ENCODE results near the gene SYCE3.

The SYCE3 gene

DNA sequence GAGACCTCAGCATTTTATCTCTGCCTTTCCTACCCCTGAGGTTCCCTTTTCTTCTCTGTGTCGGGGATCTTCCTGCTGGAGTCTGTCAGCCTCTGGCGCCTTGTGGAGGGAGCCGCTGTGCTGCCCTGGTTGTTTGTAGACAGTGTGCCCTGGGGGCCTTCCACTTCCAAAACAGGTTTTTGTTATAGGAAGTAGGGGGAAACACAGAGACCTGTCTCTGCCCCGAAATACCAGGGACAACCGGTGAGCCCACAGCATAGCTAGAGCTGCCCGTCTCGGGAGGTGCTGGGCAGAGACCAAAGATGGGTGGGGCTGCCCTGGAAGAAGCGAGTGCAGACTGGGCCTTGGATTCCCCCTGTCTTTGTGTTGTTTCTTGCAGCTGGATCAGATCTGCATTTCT, 46.7 kb downstream of the SYCE3 start:
- DNase-seq, result no peak

- DNase-seq, result no peak
Observed at GRCh38 chr22:50513175-50513574, 49.5 kb downstream of the SYCE3 start.

GRCh38 chr22:50508897-50509296, 53.8 kb downstream of the SYCE3 start:
- DNase-seq, result no peak

DNA sequence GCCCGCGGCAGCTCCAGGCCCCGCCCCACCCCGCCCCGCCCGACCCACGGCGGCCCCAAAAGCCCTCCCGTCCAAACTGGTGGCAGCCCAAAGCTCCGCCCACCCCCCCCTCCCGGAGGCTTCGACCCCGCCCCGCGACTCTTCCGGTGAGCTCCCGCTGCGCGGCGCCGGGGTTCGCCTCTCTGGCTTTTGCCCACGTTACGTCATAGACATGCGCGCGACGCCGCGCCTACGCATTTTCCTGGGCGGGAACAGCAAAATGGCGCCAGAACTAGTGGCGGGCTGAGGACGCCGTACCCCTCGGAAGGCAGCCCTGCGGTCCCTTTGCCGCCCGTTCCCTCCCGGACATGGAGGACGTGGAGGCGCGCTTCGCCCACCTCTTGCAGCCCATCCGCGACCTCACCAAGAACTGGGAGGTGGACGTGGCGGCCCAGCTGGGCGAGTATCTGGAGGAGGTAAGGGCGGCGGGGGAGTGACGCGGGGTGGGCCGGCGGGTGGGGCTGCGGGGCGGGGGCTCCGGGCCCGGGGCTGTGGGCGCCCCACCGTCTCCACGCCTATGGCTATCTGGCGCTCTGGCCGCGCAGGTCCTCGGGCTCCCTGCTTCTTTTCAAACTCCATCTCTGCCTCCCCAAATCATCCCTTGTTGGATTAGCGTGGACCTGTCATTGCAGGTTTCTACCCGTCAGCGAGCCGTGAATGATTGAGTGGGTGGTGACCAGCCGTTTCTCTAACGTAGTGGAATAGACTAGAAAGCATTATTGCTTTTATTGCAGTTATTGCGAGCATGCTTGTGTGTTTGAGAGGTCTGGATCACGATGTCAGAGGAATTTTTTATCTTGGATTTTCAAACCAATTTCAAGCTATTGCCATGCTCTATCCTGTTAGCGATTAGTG, 54.5 kb downstream of the SYCE3 start, which contains the start of gene NCAPH2:
NCAPH2 (plus strand) TSS at position 234 of the 894 bp plus-strand sequence; CDS start at position 348, 114 bp downstream.
- DNase-seq, result peak; percentile 97

DNA sequence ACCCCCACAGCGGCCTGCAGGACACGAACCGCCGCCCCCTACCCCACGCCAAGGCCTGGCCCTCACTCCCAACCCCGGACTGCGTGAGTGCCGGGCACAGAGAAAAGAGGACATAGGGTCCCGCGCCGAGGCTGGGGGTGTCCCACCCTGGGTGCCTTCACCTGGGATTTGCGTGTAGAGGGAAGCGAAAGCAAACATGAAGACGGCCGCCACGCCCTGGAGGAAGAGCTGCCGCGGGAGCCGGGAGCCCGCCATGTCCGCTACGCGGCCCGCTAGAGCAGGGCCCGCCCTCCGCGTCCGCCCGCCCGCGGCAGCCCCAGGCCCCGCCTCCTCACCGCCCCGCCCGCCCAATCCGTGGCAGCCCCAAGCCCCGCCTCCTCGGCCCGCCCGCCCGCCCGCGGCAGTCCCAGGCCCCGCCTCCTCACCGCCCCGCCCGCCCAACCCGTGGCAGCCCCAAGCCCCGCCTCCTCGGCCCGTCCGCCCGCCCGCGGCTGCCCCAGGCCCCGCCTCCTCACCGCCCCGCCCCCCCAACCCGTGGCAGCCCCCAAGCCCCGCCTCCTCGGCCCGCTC, 55.2 kb downstream of the SYCE3 start, which contains the start of gene LMF2:
LMF2 (minus strand) TSS at position 282 of the 570 bp plus-strand sequence; CDS start at position 255, 27 bp downstream.
- peak; percentile 97 for DNase-seq

DNA sequence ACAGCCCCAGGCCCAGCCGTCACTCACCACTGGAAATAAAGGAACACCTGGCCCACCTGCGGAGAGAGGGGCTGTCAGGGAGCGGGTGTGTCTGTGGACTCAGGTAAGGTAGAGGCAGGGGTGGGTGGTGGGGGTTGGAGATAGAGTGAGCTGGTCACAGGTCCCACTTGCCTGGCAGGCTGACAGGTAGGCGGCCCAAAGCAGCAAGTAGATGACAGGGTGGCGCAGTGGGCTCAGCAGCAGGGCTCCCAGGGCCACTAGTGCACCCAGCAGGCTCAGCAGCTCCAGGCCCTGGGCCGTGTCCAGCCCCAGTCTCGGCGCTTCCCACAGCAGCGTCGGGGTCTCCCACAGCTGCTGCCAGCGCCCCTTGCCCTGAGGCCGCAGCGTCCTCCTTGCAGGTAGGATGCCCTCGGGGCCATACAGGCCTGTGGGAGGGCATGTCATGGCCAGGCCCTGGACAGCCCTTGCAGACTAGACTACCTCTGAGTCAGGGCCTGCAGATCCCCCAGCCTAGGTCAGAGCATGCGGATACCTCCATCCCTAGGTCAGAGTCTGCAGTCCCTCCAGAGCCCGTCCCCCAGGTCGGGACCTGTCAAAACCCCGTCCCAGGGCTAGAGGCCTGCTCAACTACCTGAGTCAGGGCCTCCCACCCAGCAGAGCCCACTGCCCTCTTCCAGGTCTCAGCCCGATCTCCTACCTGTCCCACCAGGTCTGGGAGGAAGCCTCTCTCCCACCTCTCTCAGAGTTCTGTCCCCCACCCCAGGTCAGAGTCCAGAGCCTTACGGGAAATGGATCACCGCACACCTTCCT, 55.9 kb downstream of the SYCE3 start:
- DNase-seq, result no peak

GRCh38 chr22:50505776-50506610, 56.7 kb downstream of the SYCE3 start:
- DNase-seq, result no peak

DNA sequence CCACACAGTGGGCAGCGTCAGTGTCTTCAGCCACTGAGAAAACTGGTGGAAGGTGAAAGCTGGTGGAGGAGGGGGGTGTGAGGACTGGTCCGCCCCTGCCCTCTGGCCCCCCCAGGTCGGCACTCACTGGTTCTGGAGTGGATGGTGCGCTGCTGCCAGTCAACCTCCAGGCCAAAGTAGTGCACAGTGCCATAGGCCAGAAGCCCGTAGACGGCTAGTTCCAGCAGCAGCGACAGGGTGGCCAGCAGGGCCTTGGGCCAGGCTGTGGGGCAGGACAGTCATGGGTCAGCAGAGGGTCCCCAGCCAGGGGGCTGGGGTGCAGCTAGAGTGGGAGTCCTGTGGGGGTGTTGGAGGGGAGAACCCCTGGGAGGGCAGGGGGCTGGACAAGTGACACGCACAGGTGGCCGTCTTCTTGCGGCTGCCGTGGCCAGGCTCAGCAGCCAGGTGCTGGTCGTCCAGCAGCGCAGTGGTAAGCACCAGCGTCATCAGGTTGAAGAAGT, 57.4 kb downstream of the SYCE3 start:
- DNase-seq, result no peak

DNA sequence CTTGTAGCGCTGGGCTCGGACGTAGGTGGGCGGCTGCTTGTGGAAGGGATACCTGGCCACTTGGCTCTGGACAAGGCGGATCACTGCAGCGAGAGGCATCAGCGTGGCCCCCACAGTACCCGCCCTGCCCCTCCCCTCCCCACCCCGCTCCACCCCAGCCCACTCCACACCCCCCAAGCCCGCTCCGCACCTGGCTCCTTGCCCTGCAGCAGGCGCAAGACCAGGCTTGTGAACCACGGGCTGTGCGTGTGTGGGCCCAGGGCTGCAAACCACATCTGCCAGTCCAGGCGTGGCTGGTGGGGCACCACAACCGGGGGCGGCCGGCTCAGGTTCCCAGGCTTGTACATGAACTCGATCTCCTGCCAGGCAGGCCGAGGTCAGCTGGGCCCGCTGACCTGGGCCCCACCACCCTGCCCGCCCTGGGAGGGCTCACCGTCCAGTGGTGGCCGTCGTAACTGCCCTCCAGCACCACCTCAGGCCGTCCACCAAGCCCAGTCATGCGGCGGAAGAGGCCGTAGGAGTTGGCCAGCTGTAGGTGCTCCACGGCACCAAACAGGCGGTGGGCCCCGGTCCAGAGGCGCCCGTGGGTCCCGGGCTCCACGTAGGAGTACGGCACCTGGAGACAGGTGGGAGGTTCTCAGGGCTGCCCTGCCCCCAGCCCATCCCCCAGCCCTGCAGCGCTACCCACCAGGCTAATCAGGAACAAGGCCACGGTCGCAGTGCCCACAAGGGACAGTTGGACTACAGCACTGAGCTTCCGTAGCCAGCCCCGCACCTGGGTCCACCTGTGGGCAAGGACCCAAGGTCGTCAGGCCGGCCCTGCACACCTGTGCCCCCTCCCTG, 58.1 kb downstream of the SYCE3 start:
- DNase-seq, result no peak

DNA sequence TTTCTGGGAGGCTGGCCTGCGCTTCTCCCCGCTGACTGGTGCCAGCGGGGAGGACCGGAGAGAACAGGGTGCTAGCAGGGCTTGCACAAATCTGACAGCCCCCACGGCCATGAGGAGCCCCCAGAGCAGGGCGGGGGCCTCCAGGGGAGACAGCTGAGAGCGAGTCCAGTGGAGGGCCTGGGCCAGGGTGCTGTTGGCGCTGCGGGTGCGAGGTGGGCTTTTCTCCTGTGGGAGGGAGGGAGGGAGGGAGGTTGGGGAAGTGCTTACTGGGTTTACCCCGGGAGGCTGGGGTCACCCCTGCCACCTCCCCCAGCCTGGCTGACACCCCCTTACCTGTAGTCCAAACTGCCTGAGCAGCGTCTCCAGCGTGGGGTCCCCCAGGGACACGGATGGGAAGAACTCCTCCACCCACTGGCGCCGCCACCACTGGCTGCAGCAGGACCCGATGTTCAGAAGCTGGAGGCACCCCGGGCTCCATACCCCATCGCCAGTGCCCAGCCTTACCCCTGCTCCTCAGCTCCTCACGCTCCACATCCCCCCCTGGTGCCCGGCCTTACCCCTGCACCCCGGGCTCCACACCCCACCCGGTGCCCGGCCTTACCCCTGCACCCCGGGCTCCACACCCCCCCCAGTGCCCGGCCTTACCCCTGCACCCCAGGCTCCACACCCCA, 59.1 kb downstream of the SYCE3 start:
- no peak for DNase-seq

GRCh38 chr22:50502628-50503474, 59.9 kb downstream of the SYCE3 start:
- no peak for DNase-seq

DNA sequence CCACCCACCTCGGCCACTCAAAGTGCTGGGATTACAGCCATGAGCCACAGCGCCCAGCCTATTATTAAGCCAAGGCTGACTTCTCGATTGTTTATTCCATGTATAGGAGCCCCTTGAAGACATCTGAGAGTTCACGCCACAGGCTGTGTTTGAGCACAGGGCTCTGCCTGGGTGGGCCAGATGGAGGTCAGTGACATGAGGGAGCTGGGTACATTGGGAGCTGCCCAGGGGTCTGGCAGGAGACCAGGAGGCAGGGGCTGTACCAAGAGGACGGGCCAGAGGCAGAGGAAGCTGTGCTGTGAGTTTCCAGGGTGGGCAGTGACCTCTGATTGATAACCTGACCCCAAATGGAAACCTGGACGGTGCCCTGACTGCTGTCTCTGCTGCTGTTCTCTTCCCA, 60.6 kb downstream of the SYCE3 start:
- DNase-seq, result no peak

Data from T1000 (cell line).